Ascending aorta (tissue), 2 donors: ENCODE data around the gene TC2N. TPM values are rescaled to one million over a fixed set of nuclear protein-coding genes. Genes with fewer than 3 reads are reported as not detected.
A peak's percentile ranks its signal among the peaks of the same experiment; 100 is the strongest.

Experiments used
- DNase-seq, 2 donors: peaks; one replicate each; pipeline ENCODE4 v3.0.0-alpha.2; 2019; ENCODE audit warnings: low spot score in 2 of 2
- H3K27ac ChIP-seq, 2 donors: fragments of 200-600 bp; sonication (generic); one replicate each; pipeline ENCODE4 v1.5.1; 2016 to 2017; ENCODE audit warnings: mild to moderate bottlenecking in 1 of 2
- H3K27me3 ChIP-seq: fragments of 200-600 bp; sonication (generic); one replicate; pipeline ENCODE4 v1.5.1; 2017
- H3K36me3 ChIP-seq, 2 donors: fragments of 200-600 bp; sonication (generic); one replicate each; pipeline ENCODE4 v1.5.1; 2016
- H3K4me1 ChIP-seq, 2 donors: fragments of 200-600 bp; sonication (generic); one replicate each; pipeline ENCODE4 v1.5.1; 2016 to 2017; ENCODE audit warnings: mild to moderate bottlenecking in 1 of 2
- H3K4me3 ChIP-seq, 2 donors: fragments of 200-600 bp; sonication (generic); one replicate each; pipeline ENCODE4 v1.5.1; 2016 to 2017; ENCODE audit warnings: mild to moderate bottlenecking in 1 of 2
- H3K9me3 ChIP-seq, 2 donors: fragments of 200-600 bp; sonication (generic); one replicate each; pipeline ENCODE4 v1.5.1; 2016
- CTCF ChIP-seq, 3 experiments: fragments of 200-600 bp in 2 of 3; fragments of 450-650 bp in 1 of 3; sonication (generic) in 2 of 3; IDR thresholded peaks; one replicate each; pipeline ENCODE4 v1.5.1; 2016 to 2019; ENCODE audit warnings: antibody characterized with exemption in 3 of 3, mild to moderate bottlenecking in 1 of 3, moderate library complexity in 1 of 3
- intact Hi-C: fragments of 100-400 bp; cut with DNase I; formaldehyde crosslinking; loops from one replicate; pipeline ENCODE4 v1.15.1; 2023
- total RNA-seq: library from RNA; depleted of rRNA; stranded (reverse); fragments of >200 nt; gene quantifications from one replicate; pipeline ENCODE4 v1.1.0, GENCODE V29; 2016

Gene TC2N
- 37.8 TPM for total RNA-seq

GRCh38 chr14:91867316-91867988 lies at the start of gene TC2N:
TC2N (minus strand) TSS chr14:91867536; CDS start chr14:91813769, 53,767 bp downstream.
- DNase-seq, result no peak
- H3K27me3 ChIP-seq, result no peaks in the 10 kb centered on the region
- no peaks in the 10 kb centered on the region for H3K9me3 ChIP-seq
- intact Hi-C loops, result no loop called here
- H3K36me3 ChIP-seq, result peaks cover 34 to 45% of the 10 kb centered on the region in 2 donors
- no peak for TF ChIP-seq CTCF (IDR thresholded peaks at IDR 0.05)
- H3K27ac ChIP-seq, result peak within 1 kb of the TSS; percentile 22 to 40
- peaks cover 7 to 14% of the 10 kb centered on the region in 2 donors for H3K4me1 ChIP-seq
- no peak within 1 kb of the TSS for H3K4me3 ChIP-seq

- no peak for TF ChIP-seq CTCF (IDR thresholded peaks at IDR 0.05)
- Histone ChIP-seq H3K36me3 (peaks cover 21 to 40% of the 10 kb centered on the region in 2 donors), H3K4me1 (peaks cover 7 to 29% of the 10 kb centered on the region in 2 donors), H3K27me3 (no peaks in the 10 kb centered on the region), H3K9me3 (peaks cover 0 to 2% of the 10 kb centered on the region in 2 donors), H3K27ac (peak overlapping the region; percentile 58 to 62), H3K4me3 (no peak overlapping the region)
- DNase-seq, result no peak
- intact Hi-C loops, result no loop called here
Measured at GRCh38 chr14:91912035-91912434, 44.7 kb upstream of the TC2N start.

- Histone ChIP-seq H3K27me3 (no peaks in the 10 kb centered on the region), H3K4me3 (no peak overlapping the region), H3K36me3 (peaks cover 24 to 38% of the 10 kb centered on the region in 2 donors), H3K27ac (peak overlapping the region; percentile 58 to 62), H3K9me3 (peaks cover 0 to 2% of the 10 kb centered on the region in 2 donors), H3K4me1 (peaks cover 7 to 29% of the 10 kb centered on the region in 2 donors)
- intact Hi-C loops, result no loop called here
- DNase-seq, result no peak
- peak in 2 of 3 experiments; percentile 30 to 60 for TF ChIP-seq CTCF (IDR thresholded peaks at IDR 0.05)
Measured at GRCh38 chr14:91911474-91912032, 44.2 kb upstream of the TC2N start.

GRCh38 chr14:91910196-91910595 lies 42.9 kb upstream of the TC2N start:
- Histone ChIP-seq H3K4me3 (no peak overlapping the region), H3K27me3 (no peaks in the 10 kb centered on the region), H3K9me3 (peaks cover 0 to 2% of the 10 kb centered on the region in 2 donors), H3K27ac (peak overlapping the region in 1 of 2 donors; percentile 62), H3K4me1 (peaks cover 7 to 41% of the 10 kb centered on the region in 2 donors), H3K36me3 (peaks cover 23 to 27% of the 10 kb centered on the region in 2 donors)
- intact Hi-C loops, result no loop called here
- TF ChIP-seq CTCF (IDR thresholded peaks at IDR 0.05), result no peak
- no peak for DNase-seq

- H3K4me3 ChIP-seq, result no peak overlapping the region
- DNase-seq, result no peak
- H3K36me3 ChIP-seq, result peaks cover 14 to 17% of the 10 kb centered on the region in 2 donors
- no peaks in the 10 kb centered on the region for H3K9me3 ChIP-seq
- peaks cover 21 to 66% of the 10 kb centered on the region in 2 donors for H3K4me1 ChIP-seq
- TF ChIP-seq CTCF (IDR thresholded peaks at IDR 0.05), result no peak
- H3K27ac ChIP-seq, result peak overlapping the region; percentile 91 to 95
- H3K27me3 ChIP-seq, result no peaks in the 10 kb centered on the region
- intact Hi-C loops, result no loop called here
Measured at GRCh38 chr14:91906374-91906773, 39.0 kb upstream of the TC2N start.
